HEK293T (cell line): ENCODE results near the gene OR2C1.

Source experiments
- ARNT ChIP-seq: fragments of 450-650 bp; IDR thresholded peaks from 2 replicates; pipeline ENCODE4 v1.6.1; 2017; ENCODE audit warnings: mild to moderate bottlenecking
- BHLHE40 ChIP-seq: fragments of 450-650 bp; IDR thresholded peaks from 2 replicates; pipeline ENCODE4 v1.6.1; 2016; ENCODE audit warnings: mild to moderate bottlenecking, moderate library complexity, borderline replicate concordance
- CTBP1 ChIP-seq: fragments of 450-650 bp; IDR thresholded peaks from 2 replicates; pipeline ENCODE4 v1.6.1; 2016; ENCODE audit warnings: borderline replicate concordance
- FOXA1 ChIP-seq: fragments of 450-650 bp; IDR thresholded peaks from 2 replicates; pipeline ENCODE4 v1.6.1; 2016; ENCODE audit warnings: mild to moderate bottlenecking
- FOXK2 ChIP-seq: fragments of 450-650 bp; IDR thresholded peaks from 2 replicates; pipeline ENCODE4 v1.6.1; 2016; ENCODE audit warnings: mild to moderate bottlenecking
- FOXM1 ChIP-seq: fragments of 450-650 bp; IDR thresholded peaks from 2 replicates; pipeline ENCODE4 v1.6.1; 2017; ENCODE audit warnings: mild to moderate bottlenecking, borderline replicate concordance
- HDGF ChIP-seq: fragments of 450-650 bp; IDR thresholded peaks from 2 replicates; pipeline ENCODE4 v1.6.1; 2017; ENCODE audit warnings: antibody characterized with exemption, borderline replicate concordance
- LEF1 ChIP-seq: fragments of 450-650 bp; IDR thresholded peaks from 2 replicates; pipeline ENCODE4 v1.6.1; 2017; ENCODE audit warnings: mild to moderate bottlenecking, borderline replicate concordance
- SP1 ChIP-seq: fragments of 450-650 bp; IDR thresholded peaks from 2 replicates; pipeline ENCODE4 v1.6.1; 2017
- TARDBP ChIP-seq: fragments of 450-650 bp; IDR thresholded peaks from 2 replicates; pipeline ENCODE4 v1.6.1; 2016
- ZNF384 ChIP-seq: fragments of 450-650 bp; IDR thresholded peaks from 2 replicates; pipeline ENCODE4 v1.6.1; 2016
- TF ChIP-seq, protein P1 (sequence below): fragments of 450-650 bp; IDR thresholded peaks from 2 replicates; pipeline ENCODE4 v1.6.1; 2016

DNA sequence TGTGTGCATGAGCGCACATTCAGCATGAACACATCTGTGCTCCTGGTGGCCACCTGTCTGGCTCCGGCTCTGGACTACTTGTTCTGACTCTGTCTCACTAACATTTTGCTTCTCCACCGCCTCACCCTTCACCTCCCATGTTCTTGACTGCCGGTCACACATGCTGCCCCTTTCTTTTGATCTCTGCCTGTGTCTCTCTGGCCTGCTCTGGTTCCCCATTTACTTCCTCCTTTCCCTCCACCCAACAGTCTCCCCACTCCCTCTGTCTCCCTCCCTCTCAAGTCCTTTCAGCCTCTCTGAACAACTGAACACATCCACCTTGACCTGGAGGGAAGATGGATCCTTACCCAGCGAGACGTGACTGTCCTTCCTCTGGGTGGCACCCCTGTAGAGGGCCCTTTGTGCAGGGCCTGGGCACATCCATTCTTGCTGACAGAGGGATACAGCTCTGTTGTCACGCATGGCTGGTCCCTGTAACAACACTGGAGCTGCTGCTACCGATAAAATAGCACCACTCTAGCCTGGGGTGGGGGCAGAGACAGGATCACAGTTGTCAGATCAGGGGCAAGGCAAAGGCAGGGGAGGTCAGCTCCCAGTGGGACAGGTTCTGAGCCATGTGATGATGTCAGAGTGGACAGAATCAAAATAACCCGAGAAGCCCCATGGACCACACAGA, 34.1 kb downstream of the OR2C1 start:
- TF ChIP-seq FOXA1, result no peak
- TF ChIP-seq TARDBP, result no peak
- no peak for TF ChIP-seq LEF1
- no peak for TF ChIP-seq HDGF
- no peak for TF ChIP-seq BHLHE40
- TF ChIP-seq, protein P1, sequence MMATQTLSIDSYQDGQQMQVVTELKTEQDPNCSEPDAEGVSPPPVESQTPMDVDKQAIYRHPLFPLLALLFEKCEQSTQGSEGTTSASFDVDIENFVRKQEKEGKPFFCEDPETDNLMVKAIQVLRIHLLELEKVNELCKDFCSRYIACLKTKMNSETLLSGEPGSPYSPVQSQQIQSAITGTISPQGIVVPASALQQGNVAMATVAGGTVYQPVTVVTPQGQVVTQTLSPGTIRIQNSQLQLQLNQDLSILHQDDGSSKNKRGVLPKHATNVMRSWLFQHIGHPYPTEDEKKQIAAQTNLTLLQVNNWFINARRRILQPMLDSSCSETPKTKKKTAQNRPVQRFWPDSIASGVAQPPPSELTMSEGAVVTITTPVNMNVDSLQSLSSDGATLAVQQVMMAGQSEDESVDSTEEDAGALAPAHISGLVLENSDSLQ, result no peak
- no peak for TF ChIP-seq ARNT
- TF ChIP-seq ZNF384, result no peak
- TF ChIP-seq FOXK2, result no peak
- TF ChIP-seq FOXM1, result no peak
- no peak for TF ChIP-seq SP1
- no peak for TF ChIP-seq CTBP1
